HEK293 (cell line): ENCODE results near the gene PDE11A.

Source experiments
- CTCF ChIA-PET: fragments of 350-600 bp; formaldehyde crosslinking; extraction: SDS; loops from one replicate; lab custom pipeline; 2021; ENCODE audit warnings: antibody characterized with exemption; lab: Yijun Ruan, JAX
- POLR2A ChIA-PET: fragments of 300-600 bp; formaldehyde crosslinking; extraction: SDS; loops from one replicate; lab custom pipeline; 2020; ENCODE audit warnings: antibody characterized with exemption, inconsistent platforms; lab: Yijun Ruan, JAX
- H3K27ac ChIP-seq: fragments of 200-500 bp; sonication (Bioruptor generic); 2 replicates; pipeline ENCODE4 v1.5.1; 2014; ENCODE audit warnings: low read depth, low read length, control low read depth, inconsistent platforms; ENCODE audit errors: extremely low read depth
- H3K36me3 ChIP-seq, 2 experiments: fragments of 200-500 bp in 1 of 2; sonication (Bioruptor generic) in 1 of 2; 1 replicate in 1 of 2; 2 replicates in 1 of 2; pipeline ENCODE4 v1.5.1; 2014 to 2017; ENCODE audit warnings: inconsistent platforms in 2 of 2, low read length in 2 of 2; ENCODE audit not compliant: control insufficient read depth in 2 of 2, insufficient read depth in 1 of 2
- H3K4me1 ChIP-seq: fragments of 200-500 bp; sonication (Bioruptor generic); 2 replicates; pipeline ENCODE4 v1.5.1; 2014; ENCODE audit warnings: mild to moderate bottlenecking, low read length, inconsistent platforms; ENCODE audit not compliant: control insufficient read depth, insufficient read depth
- H3K4me3 ChIP-seq: 2 replicates; pipeline ENCODE4 v1.5.1; 2011; ENCODE audit warnings: low read depth, mild to moderate bottlenecking, control low read depth, low read length, moderate library complexity
- H3K9me3 ChIP-seq: fragments of 200-500 bp; sonication (Bioruptor generic); 2 replicates; pipeline ENCODE4 v1.5.1; 2014; ENCODE audit warnings: low read depth, low read length, inconsistent platforms; ENCODE audit not compliant: control insufficient read depth, insufficient read depth
- AEBP2 ChIP-seq: fragments of 450-650 bp; formaldehyde crosslinking; IDR thresholded peaks from 2 replicates; pipeline ENCODE4 v1.5.1; 2016; ENCODE audit warnings: missing biosample characterization, missing genetic modification characterization, borderline replicate concordance
- EGR2 ChIP-seq: fragments of 450-650 bp; formaldehyde crosslinking; IDR thresholded peaks from 2 replicates; pipeline ENCODE4 v1.5.1; 2016; ENCODE audit warnings: low read depth, missing biosample characterization, missing genetic modification characterization
- GLIS1 ChIP-seq: fragments of 450-650 bp; formaldehyde crosslinking; IDR thresholded peaks from 2 replicates; pipeline ENCODE4 v1.5.1; 2016; ENCODE audit warnings: missing biosample characterization, missing genetic modification characterization
- PRDM6 ChIP-seq: fragments of 450-650 bp; formaldehyde crosslinking; IDR thresholded peaks from 2 replicates; pipeline ENCODE4 v1.5.1; 2017; ENCODE audit warnings: missing biosample characterization, missing genetic modification characterization
- ZBTB10 ChIP-seq: fragments of 450-650 bp; formaldehyde crosslinking; IDR thresholded peaks from 2 replicates; pipeline ENCODE4 v1.5.1; 2016; ENCODE audit warnings: missing biosample characterization, missing genetic modification characterization
- ZBTB48 ChIP-seq: fragments of 450-650 bp; formaldehyde crosslinking; IDR thresholded peaks from 2 replicates; pipeline ENCODE4 v1.5.1; 2016; ENCODE audit warnings: missing biosample characterization, missing genetic modification characterization
- ZBTB7A ChIP-seq: fragments of 450-650 bp; formaldehyde crosslinking; IDR thresholded peaks from 2 replicates; pipeline ENCODE4 v1.5.1; 2016; ENCODE audit warnings: low read depth, missing biosample characterization, missing genetic modification characterization
- ZEB2 ChIP-seq: fragments of 450-650 bp; formaldehyde crosslinking; IDR thresholded peaks from 2 replicates; pipeline ENCODE4 v1.5.1; 2016; ENCODE audit warnings: missing biosample characterization, missing genetic modification characterization
- ZNF302 ChIP-seq: fragments of 450-650 bp; formaldehyde crosslinking; IDR thresholded peaks from 2 replicates; pipeline ENCODE4 v1.5.1; 2016; ENCODE audit warnings: missing biosample characterization, missing genetic modification characterization, low read depth
- ZNF521 ChIP-seq: fragments of 450-650 bp; formaldehyde crosslinking; IDR thresholded peaks from 2 replicates; pipeline ENCODE4 v1.5.1; 2017; ENCODE audit warnings: missing biosample characterization, mild to moderate bottlenecking, missing genetic modification characterization
- ZNF558 ChIP-seq: fragments of 450-650 bp; formaldehyde crosslinking; IDR thresholded peaks from 2 replicates; pipeline ENCODE4 v1.5.1; 2016; ENCODE audit warnings: missing biosample characterization, missing genetic modification characterization
- ZNF645 ChIP-seq: fragments of 450-650 bp; formaldehyde crosslinking; IDR thresholded peaks from 2 replicates; pipeline ENCODE4; 2016; ENCODE audit warnings: missing biosample characterization, missing genetic modification characterization
- ZNF692 ChIP-seq: fragments of 450-650 bp; formaldehyde crosslinking; IDR thresholded peaks from 2 replicates; pipeline ENCODE4 v1.5.1; 2016; ENCODE audit warnings: missing biosample characterization, missing genetic modification characterization
- ZNF707 ChIP-seq: fragments of 450-650 bp; formaldehyde crosslinking; IDR thresholded peaks from 2 replicates; pipeline ENCODE4 v1.5.1; 2016; ENCODE audit warnings: missing biosample characterization, missing genetic modification characterization
- ZNF785 ChIP-seq: fragments of 450-650 bp; formaldehyde crosslinking; IDR thresholded peaks from 2 replicates; pipeline ENCODE4 v1.5.1; 2016; ENCODE audit warnings: missing biosample characterization, missing genetic modification characterization
- ZSCAN16 ChIP-seq: fragments of 450-650 bp; formaldehyde crosslinking; IDR thresholded peaks from 2 replicates; pipeline ENCODE4 v1.5.1; 2016; ENCODE audit warnings: missing biosample characterization, missing genetic modification characterization

Gene PDE11A

GRCh38 chr2:177887722-177888121 is 184.9 kb downstream of the PDE11A start:
- CTCF ChIA-PET: interaction anchor here (0.6 to 1.6 kb wide), 2 partner anchors 18 to 44 kb away, joined by 3 read pairs; no protein-coding TSS in a partner anchor
- POLR2A ChIA-PET: no interaction called here
- H3K36me3 ChIP-seq: no peaks in the 10 kb centered on the region

More at GRCh38 chr2:177887722-177888121, 184.9 kb downstream of the PDE11A start:
- no peak overlapping the region for H3K4me3 ChIP-seq
- H3K27ac ChIP-seq: no peak overlapping the region
- no peaks in the 10 kb centered on the region for H3K4me1 ChIP-seq
- H3K9me3 ChIP-seq: no peaks in the 10 kb centered on the region
- TF ChIP-seq ZSCAN16 (tag by site-specific recombination) (no peak), ZBTB48 (no peak), EGR2 (tag by site-specific recombination) (no peak), ZNF302 (tag by site-specific recombination) (no peak), ZBTB10 (tag by site-specific recombination) (no peak), AEBP2 (no peak), ZBTB7A (tag by site-specific recombination) (no peak), ZNF692 (tag by site-specific recombination) (no peak), ZEB2 (no peak), ZNF558 (tag by site-specific recombination) (no peak), GLIS1 (tag by site-specific recombination) (no peak), ZNF645 (tag by site-specific recombination) (no peak), ZNF707 (tag by site-specific recombination) (no peak), PRDM6 (no peak), ZNF785 (no peak), ZNF521 (tag by site-specific recombination) (no peak)
